NCI-H526 (cell line): ENCODE data around the gene SSPN.

Source experiments
- DNase-seq, 2 experiments: peaks; one replicate each; lab custom pipeline; 2025; lab: John Stamatoyannopoulos, UW

Gene SSPN

DNA sequence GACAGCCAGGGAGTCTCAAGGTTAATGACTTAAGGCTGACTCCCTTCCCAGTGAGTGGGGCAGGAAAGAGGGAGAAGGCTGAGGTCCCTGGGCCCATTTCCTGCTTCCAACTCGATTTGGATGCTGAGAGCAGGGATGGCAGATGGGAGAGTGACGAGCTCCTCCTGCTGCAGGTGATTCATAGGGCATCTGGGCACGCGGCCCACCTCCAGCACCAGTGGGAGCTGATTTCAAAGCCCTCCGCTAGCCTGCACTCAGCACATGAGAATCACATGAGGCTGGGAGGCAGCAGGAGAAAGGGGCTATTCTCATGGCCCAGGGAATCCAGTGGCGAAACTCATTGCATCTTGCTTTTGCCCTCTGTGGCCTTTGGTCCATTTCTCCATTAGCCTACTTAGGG, 90.8 kb downstream of the SSPN start:
- DNase-seq: no peak

DNA sequence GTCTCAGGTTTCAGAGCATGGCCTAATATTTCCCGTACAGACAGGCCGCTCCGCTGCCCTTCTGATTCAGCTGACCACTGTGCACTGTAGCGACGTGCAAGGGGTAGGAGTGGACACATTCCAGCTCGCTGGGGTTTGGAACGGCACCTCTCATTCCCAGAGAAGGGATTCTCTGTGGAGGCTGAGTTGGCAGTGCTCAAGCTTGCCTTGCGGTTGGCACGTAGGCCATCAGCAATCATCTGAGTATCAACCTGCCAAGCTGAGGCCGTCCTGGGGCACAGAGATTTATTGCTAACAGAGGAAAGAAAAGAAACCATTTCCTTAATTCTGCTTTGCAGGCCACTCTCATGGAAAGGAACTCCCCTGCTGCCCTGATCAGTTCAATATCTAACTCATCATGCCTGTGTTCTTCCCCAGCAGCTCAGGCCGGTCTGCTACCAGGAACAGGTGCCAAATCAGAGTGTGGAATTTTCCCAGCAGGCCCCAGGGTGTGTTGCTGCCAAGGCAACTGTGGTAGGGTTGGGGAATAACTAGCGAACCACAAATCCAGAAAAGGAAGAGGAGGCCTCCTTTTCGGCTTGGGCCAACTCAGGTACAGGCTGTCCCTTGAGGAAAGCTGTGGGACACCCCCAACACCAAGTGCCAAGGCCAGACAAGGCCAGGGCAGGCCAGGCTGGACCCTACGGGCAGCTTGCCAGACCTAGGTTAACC, 92.5 kb downstream of the SSPN start:
- DNase-seq: no peak

DNA sequence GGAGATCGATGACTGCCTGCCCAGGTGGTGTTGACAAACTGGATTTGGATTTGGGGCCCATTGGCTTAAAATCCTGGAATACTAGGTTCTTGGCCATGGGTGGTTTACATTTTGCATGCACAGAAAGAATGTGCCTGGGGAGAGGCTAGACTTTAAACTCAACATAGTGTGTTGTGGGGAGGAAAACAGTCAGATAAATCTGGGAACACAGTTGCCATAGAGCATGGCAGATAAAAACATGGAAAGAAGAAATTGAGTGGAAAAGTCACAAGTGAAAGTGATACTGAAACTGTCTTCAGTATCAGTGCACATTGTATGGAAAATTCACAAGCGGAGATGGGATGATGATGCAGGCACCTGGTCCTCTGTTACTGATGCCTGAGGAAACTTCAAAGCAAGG, 95.2 kb downstream of the SSPN start:
- no peak for DNase-seq

DNA sequence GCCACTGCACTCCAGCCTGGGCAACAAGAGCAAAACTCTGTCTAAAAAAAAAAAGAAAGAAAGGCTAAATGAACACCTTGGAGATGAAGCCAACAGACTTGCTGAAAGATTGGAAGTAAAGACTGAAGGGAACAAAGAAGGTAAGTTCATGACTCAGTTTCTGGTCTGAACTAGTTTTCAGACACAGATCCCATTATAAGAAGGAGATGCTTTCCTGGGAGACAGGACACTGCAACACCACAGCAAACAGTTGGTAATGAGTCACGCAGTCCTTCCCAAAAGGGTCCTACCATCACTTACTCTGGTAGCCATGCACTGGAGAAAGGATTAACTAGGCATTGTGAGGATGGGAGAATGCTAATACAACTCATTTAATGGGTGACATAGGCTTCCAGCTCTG, 97.2 kb downstream of the SSPN start:
- DNase-seq: no peak

DNA sequence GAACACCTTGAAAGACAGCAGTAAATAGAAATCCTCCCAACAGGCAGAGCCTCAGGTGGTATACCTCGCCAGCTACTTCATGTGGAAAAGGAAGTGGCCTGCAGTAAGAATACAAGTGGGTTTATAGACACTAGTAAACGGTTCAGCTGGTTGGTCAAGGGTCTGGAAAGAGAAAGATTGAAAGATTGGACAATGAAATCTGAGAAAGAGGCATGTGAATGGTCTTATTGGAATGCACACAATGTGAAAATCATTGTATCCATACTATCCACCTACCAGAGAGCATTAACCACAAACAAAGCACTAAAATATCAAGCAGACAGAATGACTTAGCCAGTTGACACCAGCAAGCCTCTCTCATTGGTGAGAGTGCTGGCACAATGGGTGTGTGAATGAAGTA, 98.2 kb downstream of the SSPN start:
- DNase-seq: no peak

DNA sequence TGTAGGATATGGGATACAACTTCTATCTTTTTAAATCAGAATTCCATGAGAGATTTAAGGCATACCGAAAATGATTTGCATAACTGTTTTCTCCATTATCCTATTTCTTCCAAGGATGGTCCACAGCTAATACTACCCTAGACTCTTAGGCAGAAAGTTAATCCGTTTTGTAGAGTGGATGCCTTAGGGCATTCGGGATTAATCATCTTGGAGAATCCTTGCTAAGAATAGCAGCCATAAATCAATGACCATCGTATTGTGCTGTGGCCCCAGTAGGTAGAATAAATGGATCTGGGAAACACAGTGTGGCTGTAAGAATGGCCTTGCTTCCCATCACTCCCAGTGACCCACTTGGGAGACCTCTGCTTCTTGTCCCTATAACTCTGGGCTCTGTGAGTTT, 99.6 kb downstream of the SSPN start:
- DNase-seq: no peak

DNA sequence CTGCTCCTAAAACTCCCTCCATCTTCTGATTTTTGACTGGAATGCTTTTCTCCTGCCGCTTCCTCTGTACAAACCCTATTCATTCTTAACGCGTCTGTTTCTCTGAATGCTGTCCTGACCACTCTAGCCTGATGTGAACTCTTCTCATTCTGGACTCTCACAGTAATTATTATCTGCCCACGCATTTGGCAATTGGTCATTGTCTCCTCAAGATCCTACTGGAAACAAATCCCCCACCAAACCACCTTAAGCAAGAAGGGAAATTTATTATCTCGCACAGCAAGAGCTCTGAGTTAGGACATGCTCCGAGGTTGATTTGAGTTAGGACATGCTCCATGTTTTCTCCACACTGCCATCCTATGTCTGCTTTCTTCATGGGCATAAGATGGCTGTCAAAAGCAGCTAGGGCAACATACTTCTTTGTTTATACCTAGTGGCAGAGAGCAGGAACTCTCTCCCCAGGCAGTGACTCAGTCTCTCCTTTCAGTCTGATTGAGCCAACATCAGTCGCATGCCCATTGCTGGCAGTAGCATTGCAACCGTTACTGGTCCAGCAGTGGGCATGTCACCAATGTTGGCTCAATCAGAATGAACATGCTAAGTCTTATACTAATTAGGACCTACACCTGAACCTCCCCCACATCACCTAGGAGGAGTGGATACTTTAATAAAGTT, 102.2 kb downstream of the SSPN start:
- DNase-seq: no peak

DNA sequence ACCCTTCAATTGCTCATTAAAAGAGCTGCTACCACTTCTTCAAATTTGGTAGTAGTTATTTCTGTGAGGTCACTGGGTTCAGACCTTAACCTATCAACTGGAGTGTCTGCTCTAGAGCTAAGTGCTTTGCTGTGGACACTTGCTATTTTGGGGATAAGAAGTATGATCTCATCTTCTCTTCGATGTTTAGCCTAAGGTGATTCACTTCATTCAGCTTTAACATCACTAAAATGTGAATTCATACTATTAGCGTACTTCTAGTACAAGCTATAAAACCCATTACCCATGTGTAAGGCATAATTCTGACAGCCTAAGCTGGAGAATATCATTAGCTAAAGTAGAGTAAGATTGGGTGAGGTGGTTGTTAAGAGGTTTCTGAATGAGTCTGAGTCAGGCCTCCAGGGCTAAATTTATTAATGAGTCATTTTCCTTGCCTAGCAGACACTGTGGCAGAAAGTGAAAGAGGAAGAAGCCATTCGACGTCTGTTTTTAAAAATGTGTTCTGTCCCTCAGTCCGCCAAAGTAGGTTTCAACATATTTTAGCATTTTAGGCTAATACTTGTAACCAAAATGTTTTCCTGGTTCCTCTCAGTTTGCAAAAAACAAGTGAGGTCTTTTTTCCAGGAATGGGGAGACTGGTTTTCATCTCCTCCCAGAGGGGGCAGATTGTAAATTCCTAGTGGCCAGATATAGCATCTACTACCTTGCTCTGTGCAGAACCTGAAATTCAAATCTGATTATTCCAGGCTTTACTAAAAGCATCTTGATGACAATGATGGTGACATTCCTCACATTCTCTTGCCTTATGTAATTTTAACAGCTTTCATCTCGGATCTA, 103.6 kb downstream of the SSPN start:
- DNase-seq: no peak

DNA sequence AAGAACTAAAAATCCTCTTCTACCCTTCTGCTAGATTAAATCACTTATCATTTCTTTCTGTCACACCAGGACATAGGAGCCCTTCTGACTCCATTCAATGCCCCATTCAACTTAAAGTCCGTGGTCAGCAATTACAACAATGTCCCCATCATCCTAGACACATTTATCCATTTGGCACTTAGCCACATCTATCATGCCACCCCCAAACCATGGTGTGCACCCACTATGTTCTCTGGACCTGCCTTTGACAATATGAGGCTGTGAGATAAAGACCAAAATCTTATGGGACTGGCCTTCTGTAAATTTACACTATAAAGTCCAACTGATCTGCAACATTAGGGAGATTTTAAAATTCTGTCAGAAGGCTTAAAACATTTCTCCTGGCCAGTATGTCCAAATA, 104.4 kb downstream of the SSPN start:
- no peak for DNase-seq
